MCF 10A (cell line): ENCODE results near the gene GMDS. TPM values are rescaled to one million over a fixed set of nuclear protein-coding genes. Genes with fewer than 3 reads are reported as not detected.

Experiments used
- BruUV-seq: library from RNA; stranded (reverse); fragments of 400-500 nt; replicated peaks from 2 replicates; lab custom pipeline; 2021; lab: Mats Ljungman, UMichigan
- CTCF ChIA-PET: fragments of 300-600 bp; sonication (Branson Sonifier 250); formaldehyde crosslinking; extraction: SDS; loops from one replicate; lab custom pipeline; 2021; ENCODE audit warnings: antibody characterized with exemption, inconsistent platforms; lab: Yijun Ruan, JAX
- POLR2A ChIA-PET: fragments of 300-600, 350-650 bp; sonication (Branson Sonifier 250); formaldehyde crosslinking; extraction: SDS; loops from one replicate; lab custom pipeline; 2020; ENCODE audit warnings: antibody characterized with exemption, inconsistent platforms; lab: Yijun Ruan, JAX
- DNase-seq: peaks from one replicate; pipeline ENCODE4 v3.0.0-alpha.2; 2018; ENCODE audit not compliant: unreplicated experiment
- H3K27ac Mint-ChIP-seq: one replicate; pipeline ENCODE4 v1.8.0; 2022; ENCODE audit warnings: mild to moderate bottlenecking, low read depth, mixed read lengths; ENCODE audit not compliant: unreplicated experiment
- H3K27me3 Mint-ChIP-seq: one replicate; pipeline ENCODE4 v1.8.0; 2022; ENCODE audit warnings: mixed read lengths; ENCODE audit not compliant: insufficient read depth, unreplicated experiment
- H3K36me3 Mint-ChIP-seq: one replicate; pipeline ENCODE4 v1.8.0; 2022; ENCODE audit warnings: mild to moderate bottlenecking, moderate library complexity, mixed read lengths; ENCODE audit not compliant: insufficient read depth, unreplicated experiment
- H3K4me1 Mint-ChIP-seq: one replicate; pipeline ENCODE4 v1.8.0; 2022; ENCODE audit warnings: mixed read lengths; ENCODE audit not compliant: insufficient read depth, unreplicated experiment
- H3K4me3 Mint-ChIP-seq: one replicate; pipeline ENCODE4 v1.8.0; 2022; ENCODE audit warnings: mild to moderate bottlenecking, moderate library complexity, mixed read lengths; ENCODE audit not compliant: unreplicated experiment
- H3K9me3 Mint-ChIP-seq: one replicate; pipeline ENCODE4 v1.8.0; 2022; ENCODE audit warnings: mixed read lengths; ENCODE audit not compliant: unreplicated experiment
- intact Hi-C: fragments of 100-400 bp; cut with micrococcal nuclease; formaldehyde crosslinking; loops from 2 replicates; pipeline ENCODE4 v1.14.1; 2022
- total RNA-seq: library from RNA; stranded (reverse); gene quantifications from 2 replicates; pipeline ENCODE4 v1.2.3, GENCODE V29; 2022
- TF ChIP-seq, protein P1 (sequence below): fragments of 200-600 bp; IDR thresholded peaks from one replicate; pipeline ENCODE4 v1.8.0; 2022; ENCODE audit warnings: antibody characterized with exemption, mild to moderate bottlenecking; ENCODE audit not compliant: unreplicated experiment

The GMDS gene
- total RNA-seq, 1 experiment from 2014 or later = 24.9 TPM

DNA sequence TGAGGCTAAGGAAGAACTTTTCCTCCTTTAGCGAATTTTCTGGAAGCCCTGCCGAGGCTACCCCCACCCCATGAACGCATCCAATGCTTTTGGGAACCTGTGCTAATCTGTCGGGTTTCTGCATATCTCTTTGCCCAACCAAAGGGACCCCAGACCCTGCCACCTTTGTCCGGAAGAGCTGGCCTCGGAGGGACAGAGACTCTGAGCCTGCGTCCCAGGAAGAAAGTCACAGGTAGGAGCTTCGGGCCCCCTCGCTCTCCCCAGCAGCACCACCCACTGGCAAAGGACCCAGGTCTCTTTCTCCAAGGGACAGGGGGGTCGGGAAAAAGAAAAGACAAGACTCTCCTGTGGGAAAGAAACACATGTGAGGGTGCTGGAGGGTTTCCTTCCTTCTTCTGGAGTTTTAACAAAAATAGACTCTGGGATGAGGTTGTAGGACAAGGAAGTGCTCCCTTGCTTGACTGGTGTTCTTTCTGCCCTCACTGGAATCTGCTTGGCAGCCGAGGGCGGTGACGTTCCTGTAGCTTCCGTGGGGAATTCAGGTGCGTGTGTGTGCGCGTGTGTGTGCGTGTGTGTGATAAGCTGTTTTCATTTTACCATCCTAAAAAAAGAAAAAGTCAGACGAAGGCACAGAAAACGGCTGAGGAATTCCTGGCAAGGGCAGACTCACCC is 652.0 kb downstream of the GMDS start:
- H3K27me3 Mint-ChIP-seq = peaks cover 21% of the 10 kb centered on the region
- BruUV-seq = no TSS peak
- no peak overlapping the region for H3K4me3 Mint-ChIP-seq
- ChIA-PET CTCF (interaction anchor here (0.6 to 6.3 kb wide), 7 partner anchors 8 to 1156 kb away, joined by 3 to 49 read pairs (median 3); no protein-coding TSS in a partner anchor), POLR2A (interaction anchor here (0.6 to 0.7 kb wide), 3 partner anchors 8 to 755 kb away, joined by 3 read pairs; no protein-coding TSS in a partner anchor)
- intact Hi-C loops = no loop called here
- H3K4me1 Mint-ChIP-seq = peaks cover 27% of the 10 kb centered on the region
- no peaks in the 10 kb centered on the region for H3K9me3 Mint-ChIP-seq
- TF ChIP-seq, protein P1, sequence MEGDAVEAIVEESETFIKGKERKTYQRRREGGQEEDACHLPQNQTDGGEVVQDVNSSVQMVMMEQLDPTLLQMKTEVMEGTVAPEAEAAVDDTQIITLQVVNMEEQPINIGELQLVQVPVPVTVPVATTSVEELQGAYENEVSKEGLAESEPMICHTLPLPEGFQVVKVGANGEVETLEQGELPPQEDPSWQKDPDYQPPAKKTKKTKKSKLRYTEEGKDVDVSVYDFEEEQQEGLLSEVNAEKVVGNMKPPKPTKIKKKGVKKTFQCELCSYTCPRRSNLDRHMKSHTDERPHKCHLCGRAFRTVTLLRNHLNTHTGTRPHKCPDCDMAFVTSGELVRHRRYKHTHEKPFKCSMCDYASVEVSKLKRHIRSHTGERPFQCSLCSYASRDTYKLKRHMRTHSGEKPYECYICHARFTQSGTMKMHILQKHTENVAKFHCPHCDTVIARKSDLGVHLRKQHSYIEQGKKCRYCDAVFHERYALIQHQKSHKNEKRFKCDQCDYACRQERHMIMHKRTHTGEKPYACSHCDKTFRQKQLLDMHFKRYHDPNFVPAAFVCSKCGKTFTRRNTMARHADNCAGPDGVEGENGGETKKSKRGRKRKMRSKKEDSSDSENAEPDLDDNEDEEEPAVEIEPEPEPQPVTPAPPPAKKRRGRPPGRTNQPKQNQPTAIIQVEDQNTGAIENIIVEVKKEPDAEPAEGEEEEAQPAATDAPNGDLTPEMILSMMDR = no peak
- H3K36me3 Mint-ChIP-seq = no peaks in the 10 kb centered on the region
- DNase-seq = no peak
- H3K27ac Mint-ChIP-seq = no peak overlapping the region

DNA sequence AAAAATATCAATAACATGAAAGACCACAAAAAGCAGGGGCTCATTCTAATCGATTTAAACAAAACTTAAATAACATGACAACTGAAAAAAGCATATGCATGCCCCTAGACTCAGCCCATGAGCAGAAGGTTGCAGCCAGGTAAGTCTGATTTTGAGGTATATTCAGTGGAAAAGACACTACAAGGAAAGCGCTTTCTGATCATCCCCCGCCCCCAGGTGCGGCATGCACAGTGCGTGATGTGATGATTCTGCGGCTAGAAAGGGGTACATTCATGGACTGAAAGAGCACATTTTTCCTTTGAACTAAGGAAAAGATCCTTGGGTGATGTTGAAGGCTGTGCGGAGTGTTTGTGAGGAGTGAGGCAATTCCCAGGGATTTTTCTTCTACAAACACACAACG is 652.6 kb downstream of the GMDS start:
- POLR2A ChIA-PET = interaction anchor here (0.6 kb wide), 1 partner anchor 1396 kb away, joined by 3 read pairs; no protein-coding TSS in a partner anchor

DNA sequence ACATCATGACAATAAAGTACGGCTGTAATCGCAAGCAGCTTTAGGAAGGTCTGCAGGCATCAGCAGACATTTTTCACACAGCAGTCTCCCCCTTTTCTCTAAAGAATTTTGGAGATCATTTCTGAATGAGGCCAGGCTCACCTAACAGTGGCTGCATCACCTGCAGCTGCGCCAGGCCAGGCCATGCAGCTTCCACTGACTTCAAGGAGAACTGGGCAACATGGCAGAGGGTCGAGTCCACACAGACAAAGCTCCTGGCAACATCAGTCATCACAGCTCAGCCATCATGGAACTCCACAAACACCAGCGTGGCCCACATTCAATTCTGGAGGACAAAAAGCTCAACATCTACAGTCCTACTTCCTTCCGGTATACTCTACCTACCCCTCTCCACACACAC is 653.5 kb downstream of the GMDS start:
- ChIA-PET CTCF (interaction anchor here (0.6 to 1.0 kb wide), 3 partner anchors 515 to 763 kb away, joined by 3 read pairs; no protein-coding TSS in a partner anchor), POLR2A (interaction anchor here (0.6 kb wide), 1 partner anchor 1397 kb away, joined by 3 read pairs; no protein-coding TSS in a partner anchor)
- no peak overlapping the region for H3K4me3 Mint-ChIP-seq

More for the DNA sequence above, 652.6 kb downstream of the GMDS start:
- intact Hi-C loops = no loop called here
- Mint-ChIP-seq H3K4me3 (no peak overlapping the region), H3K36me3 (no peaks in the 10 kb centered on the region), H3K4me1 (peaks cover 21% of the 10 kb centered on the region), H3K27me3 (peaks cover 21% of the 10 kb centered on the region), H3K27ac (no peak overlapping the region), H3K9me3 (no peaks in the 10 kb centered on the region)
- BruUV-seq = no TSS peak
- TF ChIP-seq, protein P1 = no peak
- DNase-seq = no peak
- CTCF ChIA-PET = interaction anchor here (0.7 to 1.3 kb wide), 3 partner anchors 465 to 1157 kb away, joined by 3 to 5 read pairs (median 4); no protein-coding TSS in a partner anchor

DNA sequence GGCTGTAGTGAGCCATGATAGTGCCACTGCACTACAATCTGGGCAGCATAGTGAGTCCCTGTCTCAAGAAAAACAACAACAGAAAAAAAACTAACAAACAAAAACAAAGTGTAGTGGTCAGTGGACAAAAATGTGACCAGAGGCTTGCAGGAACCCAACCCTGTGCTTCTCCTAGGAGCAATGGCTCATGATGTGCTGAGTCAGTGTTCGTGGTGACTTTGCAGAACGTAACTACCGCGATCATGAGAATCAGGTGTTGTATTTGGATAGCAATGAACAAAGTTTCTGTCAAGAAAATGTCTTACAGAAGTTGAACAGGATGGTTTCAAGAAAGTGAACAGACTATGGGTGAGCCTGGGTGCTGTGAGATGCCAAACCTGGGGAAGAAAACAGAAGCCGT is 654.2 kb downstream of the GMDS start:
- H3K36me3 Mint-ChIP-seq = no peaks in the 10 kb centered on the region
- H3K27me3 Mint-ChIP-seq = peaks cover 21% of the 10 kb centered on the region
- H3K4me1 Mint-ChIP-seq = peaks cover 8% of the 10 kb centered on the region
- POLR2A ChIA-PET = no interaction called here
- TF ChIP-seq, protein P1 = no peak
- no peaks in the 10 kb centered on the region for H3K9me3 Mint-ChIP-seq
- CTCF ChIA-PET = interaction anchor here (1.0 kb wide), 2 partner anchors 604 to 764 kb away, joined by 3 read pairs; no protein-coding TSS in a partner anchor
- H3K4me3 Mint-ChIP-seq = no peak overlapping the region
- no peak overlapping the region for H3K27ac Mint-ChIP-seq
- intact Hi-C loops = no loop called here
- no peak for DNase-seq
- no TSS peak for BruUV-seq

More for the DNA sequence above, 653.5 kb downstream of the GMDS start:
- no peak for DNase-seq
- no TSS peak for BruUV-seq
- Mint-ChIP-seq H3K4me1 (peaks cover 12% of the 10 kb centered on the region), H3K9me3 (no peaks in the 10 kb centered on the region), H3K27ac (no peak overlapping the region), H3K36me3 (no peaks in the 10 kb centered on the region), H3K27me3 (peaks cover 21% of the 10 kb centered on the region)
- intact Hi-C loops = no loop called here
- TF ChIP-seq, protein P1 = no peak
